T-helper 1 cell (primary cell): ENCODE measurements around the gene STXBP6.

ENCODE experiments used
- DNase-seq, 5 donors: peaks; one replicate each; pipeline ENCODE4 v3.0.0-alpha.2; 2012 to 2020

The STXBP6 gene

DNA sequence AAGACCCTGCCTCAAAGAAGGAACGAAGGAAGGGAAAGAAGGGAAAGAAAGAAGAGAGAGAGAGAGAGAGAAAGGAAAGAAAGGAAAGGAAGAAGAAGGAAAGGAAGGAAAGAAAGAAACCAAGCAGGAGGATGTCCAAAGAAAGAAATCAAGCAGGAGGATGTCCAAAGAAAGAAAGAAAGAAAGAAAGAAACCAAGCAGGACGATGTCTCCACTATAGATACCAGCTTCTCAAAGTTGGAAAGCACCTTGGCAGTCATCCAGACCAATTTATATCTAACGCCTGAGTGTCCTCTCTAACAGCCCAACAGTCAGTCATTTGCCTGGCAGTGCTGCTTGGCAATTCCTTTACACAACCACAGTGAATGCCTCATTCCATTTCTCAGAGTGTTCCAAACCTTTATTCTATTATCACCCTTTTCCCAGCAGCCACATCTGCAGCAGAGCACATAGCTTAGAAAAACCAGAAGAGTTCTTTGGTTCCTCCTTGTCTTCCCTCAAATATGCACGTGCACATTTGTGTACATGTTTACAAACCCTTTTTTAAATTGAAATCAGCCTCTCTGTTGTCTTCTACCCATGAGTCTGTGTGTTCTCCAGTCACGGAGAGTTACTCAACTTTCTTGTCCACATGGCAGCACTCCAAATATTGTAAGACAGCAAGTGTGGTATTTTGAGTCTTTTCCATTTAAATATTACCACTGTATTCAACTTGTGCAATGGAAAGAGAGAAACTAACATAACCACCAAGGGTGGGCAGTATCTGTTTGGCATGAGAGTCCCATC lies 138.4 kb downstream of the STXBP6 start:
- no peak for DNase-seq

DNA sequence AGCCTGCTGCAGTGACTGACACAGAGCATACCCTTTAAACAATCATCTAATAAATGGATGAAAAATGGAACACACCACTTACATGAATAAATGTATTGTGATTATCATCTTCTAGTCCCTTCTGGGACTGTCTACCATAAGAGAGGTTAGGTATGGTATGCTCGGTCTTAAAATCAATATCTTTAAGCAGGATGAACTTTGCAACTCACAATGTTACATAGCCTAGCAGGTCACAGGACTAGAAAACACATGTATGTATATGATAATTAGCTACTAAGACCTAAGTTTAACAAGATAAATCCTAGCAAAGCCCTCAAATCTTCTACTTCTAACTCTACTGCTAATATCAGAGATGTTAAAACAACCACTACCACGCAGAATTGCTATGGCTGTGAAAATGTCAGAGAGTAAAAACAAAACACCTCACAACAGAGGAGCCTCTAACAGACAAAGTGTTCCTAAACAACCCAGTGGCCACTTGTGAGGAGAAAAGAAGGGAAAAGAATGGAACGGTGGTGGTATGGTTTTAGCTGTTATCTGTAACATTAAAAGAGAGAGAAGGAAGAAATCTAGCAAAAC lies 139.4 kb downstream of the STXBP6 start:
- no peak for DNase-seq

DNA sequence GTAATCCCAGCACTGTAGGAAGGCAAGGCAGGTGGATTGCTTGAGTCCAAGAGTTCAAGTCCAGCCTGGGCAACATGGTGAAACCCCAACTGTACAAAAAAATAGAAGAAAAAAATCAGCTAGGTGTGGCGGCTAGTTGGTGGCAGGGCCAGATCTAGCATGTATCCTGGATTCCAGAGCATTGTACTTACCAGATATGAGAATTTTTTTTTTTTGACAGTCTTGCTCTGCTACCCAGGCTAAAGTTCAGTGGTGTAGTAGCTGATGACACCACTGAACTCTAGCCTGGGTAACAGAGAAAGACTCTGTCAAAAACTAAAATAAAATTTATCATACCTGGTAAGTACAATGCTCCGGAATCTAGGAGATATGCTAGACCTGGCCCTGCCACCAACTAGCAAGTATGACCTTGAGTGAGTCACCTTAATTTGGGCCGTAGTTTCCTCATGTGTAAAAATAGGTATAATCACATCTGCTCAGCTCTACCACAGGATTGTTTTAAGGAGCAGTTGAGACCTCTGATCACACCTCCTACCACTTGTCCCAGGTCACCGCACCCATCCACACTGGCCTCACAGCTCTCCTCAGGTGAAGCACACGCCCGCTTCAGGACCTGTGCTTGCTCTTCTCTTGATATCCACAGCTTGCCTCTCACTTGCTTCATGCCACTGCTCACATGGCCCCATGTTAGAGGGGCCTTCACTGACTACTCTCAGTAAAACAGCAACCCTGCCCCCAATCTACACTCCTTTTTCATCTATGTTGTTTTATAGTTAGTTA lies 140.2 kb downstream of the STXBP6 start:
- no peak for DNase-seq

DNA sequence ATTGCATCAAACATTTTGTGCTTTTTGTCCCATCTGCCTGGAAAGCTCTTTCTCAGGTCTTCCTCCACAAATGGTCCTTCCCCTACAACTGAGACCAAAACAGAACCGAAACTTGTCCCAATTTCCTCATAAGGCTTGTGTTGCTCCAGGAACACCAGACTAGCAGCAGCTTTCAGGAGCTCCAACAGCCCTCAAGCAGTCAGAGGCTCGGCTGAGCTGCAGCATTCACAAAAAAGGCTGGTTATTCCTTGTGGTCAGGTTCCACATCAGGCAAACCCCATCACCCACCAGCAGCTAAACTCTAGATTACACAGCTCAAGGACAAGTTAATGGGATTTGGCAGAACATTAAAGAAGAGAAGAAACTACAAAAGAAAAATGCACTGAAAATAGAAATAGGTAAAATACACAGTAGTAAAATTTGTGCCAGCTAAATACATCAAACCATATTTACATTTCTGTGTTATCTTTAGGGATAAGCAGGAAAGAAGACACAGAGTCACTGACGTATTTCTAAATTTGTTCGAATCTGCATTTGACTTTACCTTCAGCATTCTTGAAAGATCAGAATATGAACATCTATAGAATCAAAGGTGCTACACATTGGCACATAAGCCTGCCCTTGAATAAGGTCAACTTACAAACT lies 141.2 kb downstream of the STXBP6 start:
- DNase-seq, result no peak

DNA sequence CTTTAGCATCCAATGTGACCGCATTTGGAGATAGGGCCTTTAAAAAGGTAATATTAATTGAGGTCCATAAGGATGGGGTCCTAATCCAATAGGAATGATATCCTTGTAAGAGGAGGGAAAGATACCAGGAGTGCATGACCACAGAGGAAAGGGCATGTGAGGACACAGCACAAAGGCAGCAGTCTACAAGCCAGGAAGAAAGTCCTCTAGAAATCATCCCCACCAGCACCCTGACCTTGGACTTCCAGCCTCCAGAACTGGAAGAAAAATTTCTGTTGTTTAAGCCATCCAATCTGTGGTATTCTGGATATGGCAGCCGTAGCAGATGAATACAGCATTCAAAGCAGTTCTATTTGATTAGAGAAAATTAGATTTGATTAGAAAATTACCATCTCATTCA lies 145.4 kb downstream of the STXBP6 start:
- DNase-seq, result no peak

DNA sequence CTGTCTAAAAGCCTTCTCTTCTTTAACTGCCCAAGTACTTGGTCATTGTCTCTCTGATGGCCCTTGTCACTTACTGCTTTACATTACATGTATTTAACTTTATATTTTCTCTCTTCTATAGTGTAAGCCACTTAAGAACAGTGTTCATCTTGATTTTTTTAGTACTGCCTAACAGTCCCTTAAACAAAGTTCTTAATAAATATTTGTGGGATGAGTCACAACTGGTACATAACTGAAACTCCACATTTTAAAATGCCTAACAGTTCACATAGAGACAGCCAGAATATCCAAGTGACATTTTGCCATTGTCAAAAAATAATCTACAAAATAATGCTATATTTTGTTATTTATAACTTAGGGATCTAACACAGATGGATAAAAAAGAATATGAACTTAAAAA lies 146.6 kb downstream of the STXBP6 start:
- no peak for DNase-seq

DNA sequence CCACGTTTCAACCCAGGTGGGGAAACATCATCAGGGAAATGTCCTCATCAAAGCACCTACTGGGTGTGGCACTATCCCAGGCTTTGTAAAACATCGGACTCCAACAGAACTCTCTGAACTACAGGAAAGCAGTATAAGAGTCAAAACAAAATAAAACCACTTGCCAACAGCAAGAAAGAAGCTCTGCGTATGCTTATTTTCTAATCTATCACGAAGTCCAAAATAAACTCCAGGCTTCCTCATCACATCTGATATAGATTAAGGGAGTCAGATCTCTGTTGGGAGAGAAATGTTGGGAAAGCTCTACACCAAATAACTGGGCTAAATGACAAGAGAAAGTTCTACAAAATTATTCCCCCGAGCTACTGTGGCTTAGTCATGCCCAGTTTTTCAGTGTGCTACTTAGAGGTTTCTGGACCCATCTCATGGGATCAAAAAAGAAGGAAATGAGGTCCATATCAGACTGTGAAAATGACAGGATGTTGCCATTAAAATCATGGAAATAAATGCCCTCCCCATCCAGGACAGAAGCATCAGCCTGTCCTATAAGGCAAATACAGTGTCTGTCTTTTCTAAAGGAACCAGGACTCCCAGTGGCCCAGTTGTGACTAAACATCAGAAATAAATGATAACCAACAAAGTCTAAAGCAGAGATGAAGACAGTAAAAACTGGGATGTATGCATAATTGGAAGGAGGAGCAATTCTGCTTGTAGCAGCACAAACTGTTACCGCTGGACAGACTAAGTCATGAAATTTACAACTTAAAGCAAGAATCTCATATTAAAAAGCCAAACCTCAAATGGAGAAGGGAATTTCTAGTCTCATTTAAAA lies 149.5 kb downstream of the STXBP6 start:
- DNase-seq, result no peak

DNA sequence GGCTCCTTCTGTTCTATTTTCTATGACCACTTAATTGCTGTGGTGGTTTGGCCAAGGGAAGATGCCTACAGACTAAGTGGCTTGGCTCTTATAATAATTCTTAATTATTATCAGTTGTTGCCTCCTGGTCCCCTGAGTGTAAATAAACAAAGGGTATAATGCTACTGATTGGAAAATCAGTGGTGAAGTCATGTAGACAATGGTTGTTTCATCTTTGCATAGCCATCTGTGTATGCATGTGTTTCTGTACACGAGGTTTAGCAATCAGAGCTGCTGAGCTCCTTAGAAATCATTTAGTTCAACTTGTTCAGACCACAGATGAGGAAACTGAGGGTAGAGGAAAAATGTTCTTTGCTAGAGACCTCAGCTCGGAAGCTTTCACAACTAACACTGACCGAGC lies 152.2 kb downstream of the STXBP6 start:
- DNase-seq, result no peak

DNA sequence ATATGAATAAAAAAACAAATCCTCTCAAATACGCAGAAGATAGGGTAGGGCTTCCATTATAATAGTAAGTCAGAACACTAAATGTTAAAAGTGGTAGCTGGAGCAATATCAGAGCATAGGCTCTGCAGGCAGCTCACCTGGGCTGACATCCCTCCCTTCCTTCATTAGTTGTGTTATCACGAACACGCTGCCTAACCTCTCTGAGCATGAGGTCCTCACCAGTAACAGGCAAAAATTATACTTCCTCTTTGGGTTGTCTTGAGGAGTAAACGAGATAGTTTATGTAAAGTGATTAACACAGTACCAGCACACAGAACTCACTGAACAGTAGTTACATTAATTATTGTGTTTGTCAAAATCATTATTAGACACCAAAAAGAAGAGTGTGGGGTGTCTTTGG lies 154.3 kb downstream of the STXBP6 start:
- no peak for DNase-seq

DNA sequence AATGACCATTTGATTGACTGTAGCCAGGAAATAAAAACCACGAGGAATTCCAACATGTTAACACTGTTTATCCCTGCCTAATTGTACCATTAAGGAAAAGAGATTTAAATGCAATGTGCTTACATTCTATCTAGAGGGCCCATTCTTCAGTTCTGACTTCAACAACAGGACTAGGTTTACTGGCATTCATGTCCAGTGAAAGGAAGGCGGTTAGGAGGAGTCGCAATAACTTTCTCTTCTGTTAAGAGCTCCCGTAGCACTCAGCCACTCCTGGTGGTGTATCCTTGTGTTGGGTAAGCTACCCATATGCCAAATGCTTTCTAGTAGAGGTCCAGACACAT lies 154.7 kb downstream of the STXBP6 start:
- no peak for DNase-seq

DNA sequence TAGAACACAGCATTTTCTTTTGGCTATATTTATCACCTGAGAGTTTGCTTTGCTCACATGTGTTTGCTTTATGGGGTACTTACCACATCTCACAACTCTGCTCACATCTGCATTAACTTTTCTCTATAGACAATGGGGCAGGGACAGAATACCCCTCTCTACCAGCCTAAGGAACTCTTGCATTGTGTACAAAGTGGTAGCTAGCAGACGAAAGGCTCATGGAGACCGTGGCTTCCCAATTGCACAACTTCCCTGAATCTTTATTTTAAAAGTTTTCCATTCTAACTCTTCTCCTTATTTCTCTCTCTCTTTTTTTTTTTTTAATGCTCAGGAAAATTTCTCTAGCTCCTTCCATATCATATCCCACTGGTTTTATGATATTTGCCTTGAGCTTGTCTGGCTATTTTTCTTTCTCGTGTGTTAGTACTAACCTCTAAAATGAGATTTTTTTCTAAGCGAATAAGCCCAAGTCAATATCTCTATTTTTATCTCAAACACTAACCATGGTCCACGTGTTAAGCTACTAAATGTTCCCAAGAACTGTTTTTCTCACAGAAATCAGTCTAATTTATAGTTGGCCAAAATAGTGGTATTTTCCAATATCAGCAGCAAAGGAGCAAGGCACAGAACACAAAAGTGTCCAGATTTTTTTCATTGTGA lies 155.2 kb downstream of the STXBP6 start:
- DNase-seq, result no peak

DNA sequence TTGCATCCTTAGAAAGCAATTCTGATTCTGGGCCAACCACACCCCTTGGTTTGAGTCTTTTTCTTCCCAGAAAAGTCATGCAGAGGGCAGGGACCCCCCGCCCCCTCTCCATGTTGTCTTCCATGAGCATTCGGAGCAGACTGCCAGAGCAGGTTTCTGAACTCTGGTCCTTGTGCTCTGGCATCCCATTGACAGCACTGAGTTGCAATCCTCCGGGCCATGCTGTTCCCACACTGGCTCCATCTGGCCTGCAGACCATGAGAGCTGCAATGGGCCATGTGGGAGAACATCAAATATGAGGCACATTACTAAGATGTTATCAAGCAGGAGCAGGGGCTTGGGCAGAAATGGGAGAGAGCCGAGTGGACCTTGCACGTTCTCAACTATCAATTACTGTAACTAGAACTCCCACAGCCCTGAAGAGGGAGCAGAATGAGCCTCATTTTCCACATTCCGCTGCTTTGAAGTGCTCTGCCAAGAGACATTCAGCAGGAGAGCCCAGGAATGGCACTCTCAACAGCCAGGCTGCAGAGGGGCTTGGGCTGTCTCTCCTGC lies 157.4 kb downstream of the STXBP6 start:
- DNase-seq, result no peak

DNA sequence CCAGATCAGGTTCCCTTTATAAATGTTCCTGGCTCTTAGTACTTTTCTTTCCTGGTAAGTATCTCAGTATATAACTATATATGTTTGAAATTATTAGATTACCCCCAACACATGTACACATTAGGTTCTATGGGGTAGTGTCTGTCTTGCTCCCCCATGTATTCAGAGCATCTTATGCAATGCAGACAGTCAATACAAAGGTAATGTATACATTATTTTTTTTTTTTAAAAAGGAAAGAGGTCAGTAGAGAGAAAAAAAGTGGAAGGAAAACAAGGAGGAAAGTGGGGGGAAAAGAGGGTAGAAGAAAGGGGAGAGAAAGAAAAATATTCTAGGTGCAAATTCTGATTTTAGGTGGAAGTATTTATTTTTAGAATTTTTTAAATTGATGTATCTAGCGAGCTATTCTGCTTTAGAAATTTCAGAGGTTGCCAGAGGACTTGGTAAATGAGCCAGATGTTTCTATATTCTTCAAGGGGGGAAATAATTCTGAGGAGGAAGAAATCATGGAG lies 157.9 kb downstream of the STXBP6 start:
- DNase-seq, result no peak

DNA sequence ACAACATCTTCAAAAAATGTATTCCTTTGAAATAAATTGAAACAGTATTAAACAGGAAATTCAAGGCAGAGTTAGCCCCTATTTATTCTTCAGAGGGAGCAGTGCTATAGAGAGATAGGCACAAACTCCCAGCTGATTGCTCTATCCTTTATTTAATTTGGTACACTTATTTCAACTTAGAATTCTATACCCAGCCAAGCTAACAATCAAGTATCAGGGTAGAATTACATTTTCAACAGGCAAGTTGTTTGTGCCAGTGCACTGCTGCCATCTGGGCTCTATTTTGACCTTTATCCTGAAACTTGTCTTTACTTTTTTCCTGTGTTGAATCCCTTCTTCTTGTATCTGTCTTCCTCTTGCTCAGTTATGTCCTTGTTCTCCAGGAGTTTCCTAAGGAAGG lies 159.2 kb downstream of the STXBP6 start:
- no peak for DNase-seq

DNA sequence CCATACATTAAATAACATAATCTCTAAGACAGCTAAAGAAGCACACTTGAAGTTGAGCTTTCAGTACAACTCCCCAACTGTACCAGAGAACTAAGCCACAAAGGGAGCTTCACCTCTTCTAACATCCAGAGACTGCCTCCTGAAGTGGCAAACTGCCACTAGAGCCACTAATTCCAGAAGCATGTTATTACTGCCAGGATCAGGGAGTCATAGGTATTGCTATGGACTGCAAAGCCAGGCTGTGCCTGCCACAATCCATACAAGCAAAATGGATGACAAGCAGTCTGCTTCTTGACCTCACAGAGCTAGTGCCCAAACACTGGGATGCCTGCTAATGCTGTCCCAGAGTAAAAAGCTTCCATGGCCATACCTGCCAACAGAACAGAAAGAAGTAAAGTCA lies 160.1 kb downstream of the STXBP6 start:
- DNase-seq, result no peak

DNA sequence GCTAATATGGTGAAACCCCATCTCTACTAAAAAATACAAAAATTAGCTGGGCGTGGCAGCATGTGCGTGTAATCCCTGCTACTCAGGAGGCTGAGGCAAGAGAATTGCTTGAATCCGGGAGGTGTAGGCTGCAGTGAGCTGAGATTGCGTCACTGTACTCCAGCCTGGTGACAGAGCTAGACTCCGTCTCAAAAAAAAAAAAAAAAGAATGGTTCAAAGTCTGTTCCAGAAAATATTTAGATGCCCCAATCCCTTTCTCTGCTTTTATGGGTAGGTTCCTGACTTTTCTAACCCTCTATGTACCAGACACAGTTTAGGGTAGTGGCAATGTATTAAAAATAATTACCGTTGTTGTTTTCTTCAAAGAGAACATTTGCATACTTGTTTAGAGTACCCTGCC lies 161.4 kb downstream of the STXBP6 start:
- DNase-seq, result no peak

DNA sequence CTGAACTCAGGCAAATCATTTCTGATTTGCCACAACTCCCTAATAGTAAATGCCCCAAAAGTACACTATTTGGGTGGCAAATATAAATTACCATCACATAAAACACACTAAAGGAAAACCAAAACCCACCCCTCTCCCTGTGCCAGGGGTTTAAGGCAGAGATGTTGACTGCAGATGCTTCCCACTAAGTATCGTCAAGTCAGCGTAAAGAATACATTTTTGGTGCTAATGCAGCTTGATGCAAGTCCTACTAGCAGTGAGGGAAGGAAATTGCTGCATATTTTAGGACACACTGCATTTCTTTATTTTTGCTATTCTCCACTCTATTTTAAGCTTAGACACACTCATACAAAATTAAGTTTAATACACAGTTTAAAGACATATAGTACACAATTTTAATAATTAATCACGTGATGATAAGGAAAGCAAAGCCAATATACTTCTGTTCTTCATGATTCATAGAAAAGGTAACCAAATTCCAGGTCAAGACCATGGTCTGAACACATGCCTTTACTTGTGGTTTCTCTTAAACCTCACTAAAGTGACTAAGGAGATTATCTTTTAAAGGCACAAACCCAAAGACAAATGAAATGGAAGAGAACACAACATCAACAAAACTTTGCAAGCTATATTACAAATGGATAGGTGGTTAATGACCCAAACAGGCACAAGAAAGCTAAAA lies 162.2 kb downstream of the STXBP6 start:
- no peak for DNase-seq

DNA sequence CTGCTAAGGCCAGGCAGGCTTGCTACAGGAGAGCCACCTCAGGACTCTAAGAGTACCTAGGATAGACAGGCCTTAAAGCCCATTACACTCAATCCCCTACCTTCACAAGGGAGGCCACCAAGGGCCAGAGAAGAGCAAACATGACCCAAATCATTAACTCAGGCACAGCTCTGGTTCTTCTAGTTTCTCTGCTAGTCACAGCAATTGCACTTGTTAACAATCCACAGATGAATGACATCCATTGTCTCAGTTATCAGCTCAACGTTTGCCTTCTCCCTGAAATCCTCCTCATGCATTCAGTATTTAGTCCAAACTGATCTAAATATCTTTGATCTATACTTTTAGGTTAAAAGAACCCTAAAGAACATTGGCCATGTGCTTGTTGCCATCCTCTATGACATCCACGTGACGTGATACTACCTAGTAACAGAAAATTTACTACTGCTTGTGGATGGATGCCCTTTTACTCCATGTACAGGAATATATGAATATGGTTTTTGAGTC lies 164.5 kb downstream of the STXBP6 start:
- no peak for DNase-seq

DNA sequence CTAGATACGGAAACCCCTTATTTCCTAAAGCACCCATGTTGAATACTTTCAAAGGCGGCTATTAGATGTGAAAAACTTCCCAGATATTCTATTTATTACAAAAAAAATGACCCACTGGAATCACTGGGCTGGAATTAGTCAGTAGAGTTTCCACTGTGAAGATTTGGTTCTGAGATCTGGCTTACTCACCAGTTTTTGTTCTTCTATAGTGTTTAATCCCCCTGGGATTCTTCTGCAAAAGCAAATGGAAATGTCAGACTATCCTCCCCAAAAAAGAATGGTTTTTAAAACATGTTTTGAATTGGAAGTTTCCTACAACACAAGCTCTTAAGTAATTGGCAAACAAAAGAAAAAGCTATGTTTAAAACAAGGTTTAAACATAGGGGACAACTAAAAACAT lies 166.4 kb downstream of the STXBP6 start:
- DNase-seq, result no peak

DNA sequence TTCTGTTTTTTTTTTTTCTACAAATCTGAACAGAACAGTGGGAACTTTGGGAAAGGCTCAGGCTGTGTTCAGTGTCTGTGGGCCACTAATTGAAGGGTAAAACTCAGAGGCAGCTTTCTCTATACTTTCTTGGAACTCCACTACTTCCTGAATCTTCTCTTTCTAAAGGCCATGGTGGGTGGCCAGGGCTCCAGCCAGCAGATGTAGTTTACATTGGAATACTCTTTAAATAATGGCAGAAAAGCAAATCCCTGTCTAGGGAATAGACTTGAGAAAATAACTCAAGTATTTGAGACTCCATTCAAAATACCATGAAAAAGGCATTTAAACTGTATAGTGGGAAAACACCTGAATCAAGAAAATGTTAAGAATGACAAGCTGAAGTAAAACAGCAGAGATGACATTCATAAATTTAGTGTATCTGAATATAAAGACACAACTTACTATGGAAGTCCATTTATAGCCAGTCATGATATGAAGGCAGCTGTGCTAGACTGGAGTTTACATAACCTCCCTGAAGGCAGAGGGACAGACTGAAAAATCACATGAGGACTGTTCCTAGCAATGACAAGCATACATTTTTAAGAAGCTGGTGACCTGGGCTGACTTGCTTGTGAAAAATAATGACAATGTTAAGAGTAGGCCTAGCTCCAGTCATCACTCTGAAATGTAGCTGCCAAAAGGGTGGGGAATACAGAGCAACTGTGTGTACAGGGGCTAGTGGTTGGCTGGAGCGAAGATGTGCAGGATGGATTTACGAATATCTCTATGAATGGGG lies 168.6 kb downstream of the STXBP6 start:
- DNase-seq, result no peak
